ENCODE measurements around the gene TPRN. TPM values are rescaled to one million over a fixed set of nuclear protein-coding genes. Genes with fewer than 3 reads are reported as not detected.

TPRN gene
- total RNA-seq, 1 donor from 2014 or later, result 19.7 TPM

- DNase-seq (ENCODE audit: low spot score), result no peak
- Mint-ChIP-seq H3K36me3 (ENCODE audit: low read depth) (peaks cover 3% of the 10 kb centered on the region), H3K9me3 (ENCODE audit: low read depth) (no peaks in the 10 kb centered on the region), H3K4me1 (ENCODE audit: low read depth) (peaks cover 33% of the 10 kb centered on the region), H3K27me3 (ENCODE audit: low read depth) (no peaks in the 10 kb centered on the region), H3K4me3 (ENCODE audit: unreplicated experiment) (no peak overlapping the region), H3K27ac (ENCODE audit: unreplicated experiment) (no peak overlapping the region)
- no peak for TF ChIP-seq CTCF (IDR thresholded peaks at IDR 0.05)
Observed at GRCh38 chr9:137192859-137193258, 7.7 kb downstream of the TPRN start.

GRCh38 chr9:137192448-137192780, 8.1 kb downstream of the TPRN start:
- TF ChIP-seq CTCF (IDR thresholded peaks at IDR 0.05), result no peak
- Mint-ChIP-seq H3K27me3 (ENCODE audit: low read depth) (no peaks in the 10 kb centered on the region), H3K9me3 (ENCODE audit: low read depth) (no peaks in the 10 kb centered on the region), H3K36me3 (ENCODE audit: low read depth) (peaks cover 3% of the 10 kb centered on the region), H3K27ac (ENCODE audit: unreplicated experiment) (no peak overlapping the region), H3K4me3 (ENCODE audit: unreplicated experiment) (no peak overlapping the region), H3K4me1 (ENCODE audit: low read depth) (peaks cover 34% of the 10 kb centered on the region)
- no peak for DNase-seq (ENCODE audit: low spot score)

GRCh38 chr9:137191691-137192447, 8.7 kb downstream of the TPRN start:
- no peaks in the 10 kb centered on the region for H3K9me3 Mint-ChIP-seq (ENCODE audit: low read depth)
- H3K27me3 Mint-ChIP-seq (ENCODE audit: low read depth), result no peaks in the 10 kb centered on the region
- no peak for DNase-seq (ENCODE audit: low spot score)
- peaks cover 35% of the 10 kb centered on the region for H3K4me1 Mint-ChIP-seq (ENCODE audit: low read depth)
- no peak for TF ChIP-seq CTCF (IDR thresholded peaks at IDR 0.05)
- peaks cover 3% of the 10 kb centered on the region for H3K36me3 Mint-ChIP-seq (ENCODE audit: low read depth)
- no peak overlapping the region for H3K4me3 Mint-ChIP-seq (ENCODE audit: unreplicated experiment)
- H3K27ac Mint-ChIP-seq (ENCODE audit: unreplicated experiment), result no peak overlapping the region

GRCh38 chr9:137191245-137191644, 9.3 kb downstream of the TPRN start:
- H3K4me1 Mint-ChIP-seq (ENCODE audit: low read depth), result peaks cover 39% of the 10 kb centered on the region
- peaks cover 3% of the 10 kb centered on the region for H3K36me3 Mint-ChIP-seq (ENCODE audit: low read depth)
- H3K27ac Mint-ChIP-seq (ENCODE audit: unreplicated experiment), result peak overlapping the region; percentile 49
- no peak for DNase-seq (ENCODE audit: low spot score)
- TF ChIP-seq CTCF (IDR thresholded peaks at IDR 0.05), result no peak
- no peaks in the 10 kb centered on the region for H3K9me3 Mint-ChIP-seq (ENCODE audit: low read depth)
- H3K27me3 Mint-ChIP-seq (ENCODE audit: low read depth), result no peaks in the 10 kb centered on the region
- peak overlapping the region; percentile 57 for H3K4me3 Mint-ChIP-seq (ENCODE audit: unreplicated experiment)

- peak overlapping the region; percentile 49 for H3K27ac Mint-ChIP-seq (ENCODE audit: unreplicated experiment)
- H3K4me3 Mint-ChIP-seq (ENCODE audit: unreplicated experiment), result peak overlapping the region; percentile 94
- no peak for TF ChIP-seq CTCF (IDR thresholded peaks at IDR 0.05)
- H3K36me3 Mint-ChIP-seq (ENCODE audit: low read depth), result peaks cover 4% of the 10 kb centered on the region
- H3K4me1 Mint-ChIP-seq (ENCODE audit: low read depth), result peaks cover 40% of the 10 kb centered on the region
- no peaks in the 10 kb centered on the region for H3K9me3 Mint-ChIP-seq (ENCODE audit: low read depth)
- H3K27me3 Mint-ChIP-seq (ENCODE audit: low read depth), result no peaks in the 10 kb centered on the region
- DNase-seq (ENCODE audit: low spot score), result no peak
Observed at GRCh38 chr9:137190315-137190856, 10.2 kb downstream of the TPRN start.
